Kidney (tissue), 14 donors: ENCODE results near the gene FOXF2. TPM values are rescaled to one million over a fixed set of nuclear protein-coding genes. Genes with fewer than 3 reads are reported as not detected.

Source experiments
- DNase-seq, 5 donors: peaks; one replicate each; pipeline ENCODE4 v3.0.0-alpha.2; 2013 to 2020
- FAIRE-seq: peaks from 2 replicates; lab custom pipeline; 2012; peaks lifted over from hg19 to GRCh38; lab: Jason Lieb, UNC
- H3K27ac ChIP-seq, 2 donors: one replicate each; pipeline ENCODE4 v1.7.0; 2013; ENCODE audit warnings: low read depth in 2 of 2, low read length in 2 of 2, inconsistent platforms in 1 of 2
- H3K27me3 ChIP-seq: one replicate; pipeline ENCODE4 v1.7.1; 2013; ENCODE audit warnings: low read length, inconsistent platforms; ENCODE audit not compliant: control insufficient read depth, insufficient read depth
- H3K36me3 ChIP-seq, 3 donors: one replicate each; pipeline versions ENCODE4 v1.7.0 to v1.7.1; 2013; ENCODE audit warnings: low read length in 3 of 3, control low read depth in 1 of 3, inconsistent platforms in 1 of 3; ENCODE audit not compliant: insufficient read depth in 3 of 3, control insufficient read depth in 2 of 3
- H3K4me1 ChIP-seq, 3 donors: one replicate each; pipeline versions ENCODE4 v1.7.0 to v1.7.1; 2013; ENCODE audit warnings: low read length in 3 of 3, inconsistent platforms in 1 of 3, low read depth in 1 of 3; ENCODE audit not compliant: control insufficient read depth in 2 of 3, insufficient read depth in 2 of 3
- H3K4me3 ChIP-seq, 3 donors: one replicate each; pipeline versions ENCODE4 v1.7.0 to v1.8.1; 2013; ENCODE audit warnings: low read length in 3 of 3, control low read depth in 1 of 3, inconsistent platforms in 1 of 3
- H3K9ac ChIP-seq, 3 donors: one replicate each; pipeline versions ENCODE4 v1.7.0 to v1.7.1; 2013; ENCODE audit warnings: low read length in 3 of 3, control low read depth in 1 of 3, inconsistent platforms in 1 of 3
- H3K9me3 ChIP-seq, 3 donors: one replicate each; pipeline versions ENCODE4 v1.7.0 to v1.7.1; 2013; ENCODE audit warnings: low read length in 3 of 3, control low read depth in 1 of 3, inconsistent platforms in 1 of 3; ENCODE audit not compliant: control insufficient read depth in 2 of 3, insufficient read depth in 1 of 3
- intact Hi-C: fragments of 100-400 bp; cut with DNase I; formaldehyde crosslinking; loops from one replicate; pipeline ENCODE4 v1.11.1; 2022
- polyA plus RNA-seq: library from polyadenylated mRNA; stranded (reverse); fragments of 350-450 nt; fragmentation: Illumina TruSeq; extraction: RNeasy Lipid Tissue Mini Kit (QIAGEN cat#74804); gene quantifications from one replicate; pipeline ENCODE4 v1.2.3, GENCODE V29; 2014; ENCODE audit warnings: low read depth, low replicate concordance; ENCODE audit not compliant: insufficient read depth
- total RNA-seq: library from RNA; stranded (reverse); fragmentation: NEBNext Ultra II Directional; extraction: Animal tissue kit (Norgen Biotek cat#: 25700); gene quantifications from one replicate; pipeline ENCODE4 v1.2.1, GENCODE V29; 2021
- TF ChIP-seq, protein P1 (sequence below): IDR thresholded peaks from 3 replicates; pipeline ENCODE4 v1.5.1; 2012; ENCODE audit warnings: mild to moderate bottlenecking, moderate library complexity, borderline replicate concordance; ENCODE audit not compliant: insufficient read depth; ENCODE audit errors: extremely low read depth
- donor health status: control.
- donor health status: control.
- donor health status: control.
- donor health status: control.
- donor health status: control.
- donor health status: DM: yes; HTN: yes; CAD: no.
- donor health status: Normal renal cell carcinoma (clear cell type).

FOXF2 gene
- total and polyA plus RNA-seq, 2 donors from 2014 or later, result 0.44 TPM; not detected in 1

DNA sequence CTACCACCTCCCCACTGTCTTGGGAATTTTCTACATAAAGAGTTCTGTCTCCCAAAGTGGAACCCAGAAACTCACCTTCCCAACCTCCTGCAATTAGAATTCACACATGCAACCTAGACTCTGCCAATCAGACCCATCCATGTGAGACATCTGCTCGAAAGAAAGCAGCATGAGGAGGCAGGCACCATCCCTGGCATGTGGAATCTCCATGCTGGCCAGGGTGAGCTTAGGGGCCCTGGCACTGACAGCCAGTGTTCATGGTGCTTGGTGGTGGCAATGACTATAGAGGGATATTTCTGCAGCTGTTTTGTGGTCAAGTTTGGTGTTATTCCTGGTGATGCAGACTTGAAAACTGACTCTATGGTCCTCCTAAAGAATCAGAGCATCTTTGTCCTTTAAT is 17.4 kb upstream of the FOXF2 start:
- TF ChIP-seq, protein P1, sequence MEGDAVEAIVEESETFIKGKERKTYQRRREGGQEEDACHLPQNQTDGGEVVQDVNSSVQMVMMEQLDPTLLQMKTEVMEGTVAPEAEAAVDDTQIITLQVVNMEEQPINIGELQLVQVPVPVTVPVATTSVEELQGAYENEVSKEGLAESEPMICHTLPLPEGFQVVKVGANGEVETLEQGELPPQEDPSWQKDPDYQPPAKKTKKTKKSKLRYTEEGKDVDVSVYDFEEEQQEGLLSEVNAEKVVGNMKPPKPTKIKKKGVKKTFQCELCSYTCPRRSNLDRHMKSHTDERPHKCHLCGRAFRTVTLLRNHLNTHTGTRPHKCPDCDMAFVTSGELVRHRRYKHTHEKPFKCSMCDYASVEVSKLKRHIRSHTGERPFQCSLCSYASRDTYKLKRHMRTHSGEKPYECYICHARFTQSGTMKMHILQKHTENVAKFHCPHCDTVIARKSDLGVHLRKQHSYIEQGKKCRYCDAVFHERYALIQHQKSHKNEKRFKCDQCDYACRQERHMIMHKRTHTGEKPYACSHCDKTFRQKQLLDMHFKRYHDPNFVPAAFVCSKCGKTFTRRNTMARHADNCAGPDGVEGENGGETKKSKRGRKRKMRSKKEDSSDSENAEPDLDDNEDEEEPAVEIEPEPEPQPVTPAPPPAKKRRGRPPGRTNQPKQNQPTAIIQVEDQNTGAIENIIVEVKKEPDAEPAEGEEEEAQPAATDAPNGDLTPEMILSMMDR, result no peak
- FAIRE-seq (no peak), DNase-seq (no peak)
- Histone ChIP-seq H3K9me3 (peaks cover 0 to 8% (median 0%) of the 10 kb centered on the region in 3 donors), H3K9ac (no peak overlapping the region), H3K27ac (no peak overlapping the region), H3K4me3 (no peak overlapping the region), H3K4me1 (no peaks in the 10 kb centered on the region), H3K36me3 (no peaks in the 10 kb centered on the region), H3K27me3 (peaks cover 19% of the 10 kb centered on the region)
- intact Hi-C loops, result no loop called here

DNA sequence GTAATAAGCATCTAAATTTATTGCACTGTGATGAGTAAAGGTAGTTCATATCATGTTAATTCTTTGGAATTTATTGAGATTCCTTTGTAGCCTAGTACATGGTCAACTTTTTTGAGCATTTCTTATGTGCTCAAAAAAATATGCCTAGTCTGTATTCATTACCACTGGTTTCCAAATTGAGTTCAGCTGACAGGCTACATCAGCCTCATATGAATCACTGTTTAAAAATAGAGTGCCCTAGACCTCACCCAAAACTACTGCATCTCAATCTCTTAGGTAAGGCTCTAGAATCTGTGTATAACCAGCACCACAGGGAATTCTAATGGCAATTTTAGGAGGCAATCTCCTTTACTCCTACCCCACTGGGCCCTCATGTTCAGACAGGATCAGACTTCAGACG is 16.7 kb upstream of the FOXF2 start:
- Histone ChIP-seq H3K27ac (no peak overlapping the region), H3K4me1 (no peaks in the 10 kb centered on the region), H3K9me3 (peaks cover 0 to 8% (median 0%) of the 10 kb centered on the region in 3 donors), H3K36me3 (no peaks in the 10 kb centered on the region), H3K4me3 (no peak overlapping the region), H3K9ac (no peak overlapping the region), H3K27me3 (peaks cover 24% of the 10 kb centered on the region)
- FAIRE-seq (no peak), DNase-seq (no peak)
- TF ChIP-seq, protein P1, result no peak
- intact Hi-C loops, result no loop called here

DNA sequence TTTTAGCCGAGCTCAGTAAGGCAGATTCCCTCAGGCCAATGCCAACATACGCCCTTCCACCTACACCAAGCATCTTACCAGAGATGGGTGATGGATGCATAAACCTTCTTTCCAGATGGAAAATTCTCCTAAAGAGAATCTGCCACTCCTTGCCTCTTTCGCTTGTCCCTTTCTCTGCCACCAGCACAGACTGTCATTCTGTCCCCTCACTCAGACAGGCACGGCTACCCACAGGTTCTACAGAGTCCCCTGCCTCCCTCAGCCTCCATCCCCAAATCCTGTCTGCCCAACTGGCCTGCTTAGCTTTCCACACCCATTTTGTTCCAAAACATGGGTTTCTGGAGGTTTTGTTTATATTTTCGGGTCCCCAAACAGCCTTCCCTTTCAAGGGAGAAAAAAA is 12.7 kb upstream of the FOXF2 start:
- no peak overlapping the region for H3K4me3 ChIP-seq
- intact Hi-C loops, result no loop called here
- peaks cover 0 to 10% (median 0%) of the 10 kb centered on the region in 3 donors for H3K4me1 ChIP-seq
- H3K36me3 ChIP-seq, result no peaks in the 10 kb centered on the region
- H3K27ac ChIP-seq, result no peak overlapping the region
- no peak for DNase-seq
- H3K27me3 ChIP-seq, result peaks cover 53% of the 10 kb centered on the region
- H3K9me3 ChIP-seq, result peaks cover 0 to 8% (median 0%) of the 10 kb centered on the region in 3 donors
- H3K9ac ChIP-seq, result no peak overlapping the region
- TF ChIP-seq, protein P1, result no peak
- no peak for FAIRE-seq

DNA sequence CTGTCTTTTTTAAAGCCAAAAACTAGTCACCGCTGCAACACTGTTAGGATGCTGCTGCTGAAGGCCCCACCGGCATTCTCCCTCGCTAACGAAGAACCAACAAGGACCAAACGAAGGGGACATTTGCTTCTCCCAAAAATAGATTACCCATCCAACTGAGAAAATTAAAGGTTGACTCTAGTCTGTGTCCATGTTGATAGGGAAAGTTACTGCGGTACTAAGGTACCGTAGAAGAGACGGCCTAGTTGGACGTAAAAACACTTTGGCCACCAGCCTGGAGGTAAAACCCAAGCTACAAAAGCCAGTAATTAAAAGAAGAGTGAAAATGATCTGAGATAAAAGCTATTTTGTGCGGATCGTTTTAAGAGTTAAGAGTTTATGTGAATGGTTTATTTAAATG is 11.8 kb upstream of the FOXF2 start:
- H3K4me1 ChIP-seq, result peaks cover 0 to 15% (median 0%) of the 10 kb centered on the region in 3 donors
- FAIRE-seq (no peak), DNase-seq (peak in 1 of 5 donors; percentile 43)
- no peak overlapping the region for H3K27ac ChIP-seq
- peaks cover 0 to 1% (median 0%) of the 10 kb centered on the region in 3 donors for H3K9me3 ChIP-seq
- H3K36me3 ChIP-seq, result no peaks in the 10 kb centered on the region
- peaks cover 53% of the 10 kb centered on the region for H3K27me3 ChIP-seq
- TF ChIP-seq, protein P1, result no peak
- H3K4me3 ChIP-seq, result no peak overlapping the region
- intact Hi-C loops, result no loop called here
- no peak overlapping the region for H3K9ac ChIP-seq
